NCI-H526 treated with DMSO at 0.1 percent for 48 hours (cell line): ENCODE measurements around the gene LCN12.

ENCODE experiments used
- DNase-seq: peaks from one replicate; lab custom pipeline; 2025; lab: John Stamatoyannopoulos, UW

Gene LCN12

GRCh38 chr9:136958898-136959850 is 7.1 kb downstream of the LCN12 start:
- no peak for DNase-seq

DNA sequence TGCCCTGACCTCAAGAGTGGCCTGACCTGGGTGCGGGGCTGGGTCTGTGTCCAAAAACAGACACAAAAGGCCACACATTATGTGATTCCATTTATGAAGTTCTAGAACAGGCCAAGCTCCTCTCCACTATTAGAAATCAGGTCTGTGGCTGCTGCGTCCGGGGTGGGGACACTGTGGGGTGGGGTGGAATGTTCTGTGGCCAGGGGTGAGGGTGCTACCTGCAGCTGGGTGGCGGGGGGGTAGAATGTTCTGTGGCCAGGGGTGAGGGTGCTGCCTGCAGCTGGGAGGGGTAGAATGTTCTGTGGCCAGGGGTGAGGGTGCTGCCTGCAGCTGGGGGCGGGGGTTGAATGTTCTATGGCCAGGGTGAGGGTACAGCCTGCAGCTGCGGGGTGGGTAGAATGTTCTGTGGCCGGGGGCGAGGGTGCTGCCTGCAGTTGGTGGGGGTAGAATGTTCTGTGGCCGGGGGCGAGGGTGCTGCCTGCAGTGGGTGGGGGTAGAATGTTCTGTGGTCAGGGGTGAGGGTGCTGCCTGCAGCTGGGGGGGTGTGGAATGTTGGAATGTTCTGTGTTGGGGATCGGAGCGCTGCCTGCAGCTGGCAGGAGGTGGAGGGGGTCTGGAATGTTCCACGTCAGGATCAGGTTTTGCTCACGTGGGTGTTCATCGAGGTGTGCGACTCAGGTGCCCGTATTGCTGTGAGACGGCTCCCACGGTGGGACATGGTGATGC is 8.3 kb downstream of the LCN12 start:
- no peak for DNase-seq

DNA sequence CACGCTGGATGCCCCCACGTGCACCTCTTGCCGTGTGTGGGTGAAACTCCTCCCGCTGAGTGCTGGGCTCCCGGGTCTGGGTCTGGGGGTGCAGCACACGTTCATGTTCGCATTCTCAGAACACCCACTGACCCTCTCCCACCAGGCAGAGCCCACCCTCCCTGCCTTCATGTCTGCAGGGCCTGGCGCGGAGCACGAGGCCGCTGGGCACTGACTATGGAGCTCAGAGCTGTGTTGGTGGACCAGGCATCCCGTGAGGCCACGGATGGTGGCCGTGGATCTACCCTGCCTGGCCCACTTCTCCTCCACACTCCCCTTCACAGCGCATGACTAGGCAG is 8.8 kb downstream of the LCN12 start:
- no peak for DNase-seq

DNA sequence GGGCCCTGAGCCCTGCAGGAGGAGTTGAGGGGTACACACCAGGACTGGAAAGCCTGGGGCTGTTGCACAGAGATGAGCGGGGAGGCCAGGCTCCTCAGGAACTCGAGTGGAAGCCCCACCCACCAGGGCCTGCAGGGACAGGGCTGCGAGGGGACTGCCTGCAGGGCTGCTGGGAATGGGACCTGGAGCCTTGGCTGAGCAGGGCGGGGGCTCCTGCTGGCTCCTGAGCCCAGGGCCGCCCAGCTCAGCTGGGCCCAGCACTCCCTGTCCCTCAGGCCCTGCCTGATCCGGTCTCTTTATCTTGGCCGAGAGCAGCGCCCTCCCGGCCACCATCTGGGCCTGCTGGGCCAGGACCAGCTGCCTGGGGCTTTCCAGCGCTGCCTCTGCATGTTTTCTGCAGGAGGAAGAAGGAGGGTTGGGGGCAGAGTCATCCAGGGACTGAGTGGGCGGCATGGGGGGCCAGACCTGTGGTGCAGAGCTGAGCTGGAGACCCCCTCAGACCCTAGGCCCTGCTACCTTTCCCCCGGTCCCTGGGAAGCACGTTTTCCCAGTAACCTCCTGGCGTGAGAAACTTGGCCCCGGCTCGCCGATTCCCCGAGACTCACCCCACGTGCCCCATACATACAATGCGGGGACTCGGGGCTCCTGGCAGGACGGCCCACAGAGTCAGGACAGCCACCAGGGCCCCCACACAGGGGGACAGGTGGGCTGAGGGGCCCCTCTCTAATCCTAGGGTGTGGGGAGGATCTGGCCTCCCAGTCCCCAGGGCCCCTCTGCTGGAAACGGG is 9.4 kb downstream of the LCN12 start:
- DNase-seq = no peak

DNA sequence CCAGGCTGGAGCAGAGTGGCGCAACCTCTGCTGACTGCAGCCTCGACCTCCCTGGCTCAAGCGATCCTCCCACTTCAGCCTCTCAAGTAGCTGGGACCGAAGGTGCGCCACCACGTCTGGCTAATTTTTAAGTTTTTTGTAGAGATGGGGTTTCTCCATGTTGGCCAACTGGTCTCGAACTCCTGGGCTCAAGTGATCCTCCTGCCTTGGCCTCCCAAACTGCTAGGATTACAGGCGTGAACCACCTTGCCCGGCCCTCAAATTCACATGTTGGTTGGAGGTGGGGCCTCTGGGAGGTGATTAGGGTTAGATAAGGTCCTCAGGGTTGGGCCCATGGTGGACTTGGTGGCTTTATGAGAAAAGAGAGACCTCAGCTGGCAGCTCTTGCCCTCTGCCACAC is 10.1 kb downstream of the LCN12 start:
- no peak for DNase-seq

GRCh38 chr9:136962701-136963248 is 10.7 kb downstream of the LCN12 start:
- no peak for DNase-seq

DNA sequence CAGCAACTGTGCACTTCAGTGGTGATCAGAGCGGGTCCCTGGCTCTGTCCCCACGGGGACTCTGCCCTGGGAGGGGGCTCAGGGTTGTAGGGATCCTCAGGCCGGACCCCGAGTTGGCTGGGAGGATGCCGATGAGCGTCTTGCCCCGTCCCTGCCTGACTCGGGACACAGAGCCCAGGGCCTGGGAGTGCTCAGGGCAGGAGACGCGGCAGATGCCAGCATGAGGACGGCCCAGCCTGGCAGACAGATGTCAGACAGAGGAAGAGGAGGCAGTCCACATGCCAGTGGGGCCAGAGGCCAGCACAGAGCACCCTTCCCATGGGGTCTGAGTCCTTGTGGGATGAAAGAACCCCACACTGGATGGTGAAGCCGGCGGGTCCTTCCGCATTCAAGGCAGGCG is 11.3 kb downstream of the LCN12 start:
- no peak for DNase-seq

GRCh38 chr9:136963751-136964150 is 11.7 kb downstream of the LCN12 start:
- no peak for DNase-seq

- no peak for DNase-seq
These were observed 12.2 kb downstream of the LCN12 start for GRCh38 chr9:136964171-136964689.

DNA sequence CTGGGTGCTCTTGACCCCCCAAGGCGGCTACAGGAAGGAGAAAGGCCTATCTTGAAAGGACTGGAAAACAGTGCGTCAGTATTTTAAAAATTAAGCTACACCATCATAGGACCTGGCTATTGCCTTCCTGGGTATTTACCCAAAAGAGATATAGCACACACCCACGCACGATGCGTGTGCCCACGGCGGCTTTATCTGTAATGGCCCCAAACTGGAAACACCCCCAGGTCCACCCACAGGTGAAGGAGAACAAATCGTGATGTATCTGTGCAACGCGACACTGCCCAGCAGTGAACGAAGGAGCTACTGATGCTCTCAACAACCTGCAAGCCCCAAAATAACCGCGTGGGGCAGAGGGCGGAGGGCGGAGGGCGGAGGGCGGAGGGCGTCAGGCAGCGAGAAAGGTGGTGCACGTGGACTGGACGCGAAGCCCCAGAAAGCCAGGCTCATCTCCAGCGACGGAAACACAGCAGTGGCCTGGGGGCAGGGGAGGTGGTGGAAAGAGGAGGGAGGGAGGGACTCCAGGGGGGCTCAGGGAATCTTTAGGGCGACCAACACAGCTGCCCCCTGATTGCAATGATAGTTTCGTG is 12.9 kb downstream of the LCN12 start:
- no peak for DNase-seq

DNA sequence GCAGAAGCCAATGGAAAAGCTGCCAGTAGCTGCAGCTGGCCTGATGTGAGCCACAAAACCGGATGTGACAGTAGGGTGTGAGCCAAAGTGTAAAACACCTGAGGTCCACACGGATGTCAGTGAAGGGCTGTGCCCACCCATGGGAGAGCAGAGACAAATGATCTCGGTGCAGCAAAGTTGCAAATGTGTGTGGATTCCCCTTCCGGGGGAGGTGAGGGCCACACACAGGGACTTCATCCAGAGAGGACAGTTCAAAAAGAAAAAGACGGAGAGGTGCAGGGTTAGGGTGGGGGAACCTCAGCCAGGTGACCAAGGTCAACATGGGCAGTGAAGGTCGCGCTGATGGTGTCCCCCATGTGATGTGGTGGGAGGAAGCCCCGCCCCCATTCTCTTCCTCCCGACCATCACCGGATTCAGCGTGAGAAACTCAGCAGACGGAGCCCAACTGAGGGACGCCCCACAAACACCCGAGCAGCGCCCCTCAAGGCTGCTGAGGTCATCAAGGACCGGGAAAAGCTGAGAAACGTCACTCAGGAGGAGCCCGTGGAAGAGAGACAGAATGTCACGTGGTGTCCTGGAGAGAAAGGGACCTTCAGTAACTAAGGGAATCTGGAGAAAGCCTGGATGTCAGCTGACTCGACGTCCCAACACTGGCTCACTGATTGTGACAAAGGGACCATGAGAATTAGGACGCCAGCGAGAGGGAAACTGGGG is 13.9 kb downstream of the LCN12 start:
- DNase-seq = no peak

DNA sequence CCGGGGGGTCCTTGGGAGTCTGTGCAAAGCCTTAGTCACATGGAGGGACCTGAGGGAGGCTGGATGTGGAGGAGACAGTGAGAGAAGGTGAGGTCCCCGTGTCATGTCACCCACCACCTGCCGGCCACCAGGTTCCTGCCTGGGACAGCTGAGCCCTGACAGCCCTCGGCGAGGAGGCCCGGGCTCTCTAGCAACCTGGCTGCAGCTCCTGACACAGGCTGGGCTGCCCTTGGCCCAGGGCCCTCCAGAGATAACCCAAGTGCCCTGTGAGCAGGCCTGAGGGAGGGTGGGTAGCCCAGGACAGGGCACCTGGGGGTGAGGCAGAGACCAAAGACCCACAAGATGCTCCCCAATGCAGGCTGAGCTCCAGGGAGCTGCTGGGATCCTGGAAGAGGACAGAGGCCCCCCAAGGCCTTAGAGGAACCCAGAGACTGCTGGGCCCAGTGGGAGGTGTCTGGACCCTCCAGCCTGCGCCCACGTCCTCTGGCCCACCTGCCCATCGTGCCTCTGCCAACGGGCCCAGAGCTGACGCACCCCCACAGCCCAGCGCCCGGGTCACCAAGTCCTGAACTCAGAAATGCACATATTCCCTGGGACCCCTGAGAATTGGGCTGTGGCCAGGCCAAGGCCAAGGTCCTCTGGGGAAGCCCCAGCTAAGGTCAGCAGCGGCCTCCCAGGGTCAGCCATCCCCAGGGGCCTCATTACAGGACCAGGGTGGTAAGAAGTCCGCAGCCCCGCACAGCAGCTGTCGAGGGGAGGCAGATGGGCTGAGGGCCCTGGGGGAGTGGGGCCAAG is 16.5 kb downstream of the LCN12 start:
- no peak for DNase-seq

GRCh38 chr9:136969150-136969549 is 17.1 kb downstream of the LCN12 start:
- no peak for DNase-seq

- DNase-seq = no peak
These were observed 17.7 kb downstream of the LCN12 start for GRCh38 chr9:136969774-136970173.

GRCh38 chr9:136970361-136970760 is 18.3 kb downstream of the LCN12 start:
- no peak for DNase-seq

- no peak for DNase-seq
These were observed 19.7 kb downstream of the LCN12 start for GRCh38 chr9:136971746-136972145.

- no peak for DNase-seq
These were observed 20.3 kb downstream of the LCN12 start for GRCh38 chr9:136972335-136972734.

DNA sequence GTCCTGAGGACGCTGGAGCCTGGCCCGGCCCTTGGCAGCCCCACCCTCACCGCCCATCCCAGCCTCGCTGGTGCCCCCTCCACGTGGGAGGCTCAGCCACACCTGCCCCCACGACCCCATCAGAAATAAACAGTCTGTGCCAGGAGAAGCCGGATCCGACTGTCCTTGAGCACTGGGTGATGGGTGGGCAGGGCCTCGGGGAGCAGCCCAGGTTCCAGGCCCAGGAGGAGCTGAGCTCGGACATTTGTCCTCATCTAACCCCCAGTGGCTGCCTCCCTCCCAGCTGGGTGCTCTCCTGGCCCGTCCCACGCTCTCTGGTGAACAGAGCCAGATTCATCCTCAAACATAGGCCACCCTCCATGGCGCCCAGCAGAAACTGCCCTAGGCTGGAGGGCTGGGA is 20.7 kb downstream of the LCN12 start:
- DNase-seq = no peak

DNA sequence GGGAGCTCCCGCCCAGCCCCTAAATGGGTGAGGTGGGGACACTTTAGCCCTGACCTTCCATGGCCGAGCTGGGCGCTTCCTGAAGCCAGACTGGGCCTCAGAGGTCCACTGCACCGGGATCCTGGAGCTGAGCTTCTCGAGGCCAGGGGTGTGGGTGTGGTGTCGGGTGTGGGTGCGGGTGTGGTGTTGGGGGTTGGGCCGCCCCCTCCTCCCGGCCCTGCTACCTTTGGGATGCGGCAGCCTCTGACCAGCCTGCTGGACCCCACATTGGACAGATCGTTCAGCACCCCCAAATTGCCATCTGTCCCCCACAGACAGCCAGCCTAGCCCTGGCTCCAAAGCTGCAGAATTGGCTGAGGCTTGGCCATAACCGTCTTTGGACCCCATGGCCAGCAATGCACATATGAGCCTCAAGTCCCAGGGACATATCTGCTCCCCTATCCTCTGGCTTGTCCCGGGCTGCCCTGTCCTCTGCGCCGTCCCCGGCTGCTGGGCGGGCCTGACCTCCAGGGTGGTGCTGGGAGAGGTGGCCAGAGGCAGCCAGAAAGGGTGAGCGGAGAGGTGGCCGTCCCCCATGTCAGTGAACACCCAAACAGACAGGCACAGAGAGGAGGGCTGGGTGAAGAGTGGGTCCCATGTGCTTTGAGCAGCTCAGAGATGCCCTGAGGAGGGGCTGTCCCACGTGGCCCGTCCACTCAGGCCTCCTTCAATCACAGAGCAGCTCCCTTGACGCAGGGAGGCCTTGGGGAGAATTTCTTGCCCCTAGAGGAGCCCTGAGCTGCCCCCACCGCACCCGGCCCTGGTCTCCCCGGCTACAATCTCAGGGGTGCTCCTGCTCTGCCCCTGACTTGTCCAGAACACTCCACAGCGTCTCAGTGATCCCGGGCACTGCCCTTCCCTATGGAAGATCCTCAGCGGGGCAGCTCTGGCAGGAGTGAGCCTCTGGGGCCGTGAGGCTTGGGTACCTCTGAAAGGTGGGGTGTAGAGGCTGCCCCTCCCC is 21.8 kb downstream of the LCN12 start:
- no peak for DNase-seq
